ENCODE measurements around the gene DGLUCY.

DNA sequence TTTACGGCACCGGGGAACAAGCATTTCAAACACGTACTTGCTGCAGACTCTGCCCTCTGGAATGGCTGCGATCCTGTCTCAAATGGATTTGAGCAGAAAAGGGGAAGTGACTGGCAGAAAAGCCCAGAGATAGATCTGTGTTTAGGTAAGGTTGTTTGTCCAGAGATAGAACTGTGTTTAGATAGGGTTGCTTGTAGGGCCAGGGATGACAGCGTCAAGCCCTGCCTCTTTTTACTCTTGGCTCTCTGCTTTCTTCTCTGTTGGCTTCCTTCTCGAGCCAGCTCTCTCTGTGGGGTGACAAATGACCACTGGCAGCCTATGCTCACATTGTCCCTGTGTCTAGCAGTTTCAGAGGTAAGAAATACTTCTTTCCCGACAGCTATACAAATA is 11.4 kb downstream of the DGLUCY start:
- TF ChIP-seq, protein P1, sequence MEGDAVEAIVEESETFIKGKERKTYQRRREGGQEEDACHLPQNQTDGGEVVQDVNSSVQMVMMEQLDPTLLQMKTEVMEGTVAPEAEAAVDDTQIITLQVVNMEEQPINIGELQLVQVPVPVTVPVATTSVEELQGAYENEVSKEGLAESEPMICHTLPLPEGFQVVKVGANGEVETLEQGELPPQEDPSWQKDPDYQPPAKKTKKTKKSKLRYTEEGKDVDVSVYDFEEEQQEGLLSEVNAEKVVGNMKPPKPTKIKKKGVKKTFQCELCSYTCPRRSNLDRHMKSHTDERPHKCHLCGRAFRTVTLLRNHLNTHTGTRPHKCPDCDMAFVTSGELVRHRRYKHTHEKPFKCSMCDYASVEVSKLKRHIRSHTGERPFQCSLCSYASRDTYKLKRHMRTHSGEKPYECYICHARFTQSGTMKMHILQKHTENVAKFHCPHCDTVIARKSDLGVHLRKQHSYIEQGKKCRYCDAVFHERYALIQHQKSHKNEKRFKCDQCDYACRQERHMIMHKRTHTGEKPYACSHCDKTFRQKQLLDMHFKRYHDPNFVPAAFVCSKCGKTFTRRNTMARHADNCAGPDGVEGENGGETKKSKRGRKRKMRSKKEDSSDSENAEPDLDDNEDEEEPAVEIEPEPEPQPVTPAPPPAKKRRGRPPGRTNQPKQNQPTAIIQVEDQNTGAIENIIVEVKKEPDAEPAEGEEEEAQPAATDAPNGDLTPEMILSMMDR (conservative IDR thresholded peaks at IDR 0.05; ENCODE audit: low read depth, low read length): no peak
- no peak for TF ChIP-seq EZH2 (IDR thresholded peaks at IDR 0.05; ENCODE audit: borderline replicate concordance, low read depth, low read length, poor library complexity, severe bottlenecking)
